Measurements from ENCODE around the gene GALNTL6. TPM values are rescaled to one million over a fixed set of nuclear protein-coding genes. Genes with fewer than 3 reads are reported as not detected.

Gene GALNTL6
- polyA plus RNA-seq, 1 donor from 2014 or later: 14.9 TPM

DNA sequence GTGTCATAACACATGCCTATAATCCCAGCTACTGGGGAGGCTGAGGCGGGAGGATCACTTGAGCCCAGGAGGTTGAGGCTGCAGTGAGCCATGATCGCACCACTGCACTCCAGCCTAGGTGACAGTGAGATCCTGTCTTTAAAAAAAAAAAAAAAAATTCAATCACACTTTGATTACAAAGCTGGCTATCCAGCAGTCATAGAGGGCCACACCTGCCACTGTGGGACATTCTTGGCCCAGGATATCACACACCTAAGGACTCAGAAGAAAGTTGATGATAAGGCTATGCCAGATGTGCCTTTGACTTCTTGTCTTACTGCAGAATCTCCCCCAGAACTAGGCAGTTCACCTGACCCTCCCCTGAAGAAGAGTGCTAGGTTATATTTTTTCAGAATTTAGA is 1232.9 kb downstream of the GALNTL6 start:
- no peak overlapping the region for H3K4me3 ChIP-seq (ENCODE audit: low read length)
- H3K27ac ChIP-seq (ENCODE audit: low read length): no peak overlapping the region
- H3K9ac ChIP-seq (ENCODE audit: low read length): no peak overlapping the region
- H3K79me2 ChIP-seq (replicated peaks; ENCODE audit: insufficient read depth, low read length): no peaks in the 10 kb centered on the region
- no peaks in the 10 kb centered on the region for H3F3A ChIP-seq (ENCODE audit: insufficient read depth, low read length, poor library complexity, severe bottlenecking)
- H3K9me2 ChIP-seq (ENCODE audit: insufficient read depth, low read length): no peaks in the 10 kb centered on the region
- no peak overlapping the region for H2AFZ ChIP-seq (ENCODE audit: low read depth, low read length)
- H3K9me3 ChIP-seq (ENCODE audit: low read length): no peaks in the 10 kb centered on the region
- no peak overlapping the region for H3K4me2 ChIP-seq (ENCODE audit: low read length)
- no peaks in the 10 kb centered on the region for H3K36me3 ChIP-seq (ENCODE audit: insufficient read depth, low read length)
- H3K27me3 ChIP-seq (ENCODE audit: insufficient read depth, low read depth, low read length): no peaks in the 10 kb centered on the region
- no peaks in the 10 kb centered on the region for H4K20me1 ChIP-seq (ENCODE audit: insufficient read depth)
- TF ChIP-seq MXI1 (conservative IDR thresholded peaks at IDR 0.05; ENCODE audit: poor library complexity, severe bottlenecking) (no peak), TAF1 (IDR thresholded peaks at IDR 0.05; ENCODE audit: low read depth) (no peak), EP300 (conservative IDR thresholded peaks at IDR 0.05; ENCODE audit: poor library complexity, severe bottlenecking) (no peak), SMC3 (conservative IDR thresholded peaks at IDR 0.05; ENCODE audit: poor library complexity) (no peak), EZH2 (IDR thresholded peaks at IDR 0.05; ENCODE audit: borderline replicate concordance, insufficient read depth, low read length, poor library complexity, severe bottlenecking) (no peak)
- TF ChIP-seq, protein P1, sequence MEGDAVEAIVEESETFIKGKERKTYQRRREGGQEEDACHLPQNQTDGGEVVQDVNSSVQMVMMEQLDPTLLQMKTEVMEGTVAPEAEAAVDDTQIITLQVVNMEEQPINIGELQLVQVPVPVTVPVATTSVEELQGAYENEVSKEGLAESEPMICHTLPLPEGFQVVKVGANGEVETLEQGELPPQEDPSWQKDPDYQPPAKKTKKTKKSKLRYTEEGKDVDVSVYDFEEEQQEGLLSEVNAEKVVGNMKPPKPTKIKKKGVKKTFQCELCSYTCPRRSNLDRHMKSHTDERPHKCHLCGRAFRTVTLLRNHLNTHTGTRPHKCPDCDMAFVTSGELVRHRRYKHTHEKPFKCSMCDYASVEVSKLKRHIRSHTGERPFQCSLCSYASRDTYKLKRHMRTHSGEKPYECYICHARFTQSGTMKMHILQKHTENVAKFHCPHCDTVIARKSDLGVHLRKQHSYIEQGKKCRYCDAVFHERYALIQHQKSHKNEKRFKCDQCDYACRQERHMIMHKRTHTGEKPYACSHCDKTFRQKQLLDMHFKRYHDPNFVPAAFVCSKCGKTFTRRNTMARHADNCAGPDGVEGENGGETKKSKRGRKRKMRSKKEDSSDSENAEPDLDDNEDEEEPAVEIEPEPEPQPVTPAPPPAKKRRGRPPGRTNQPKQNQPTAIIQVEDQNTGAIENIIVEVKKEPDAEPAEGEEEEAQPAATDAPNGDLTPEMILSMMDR (IDR thresholded peaks at IDR 0.05; ENCODE audit: poor library complexity, severe bottlenecking): no peak

DNA sequence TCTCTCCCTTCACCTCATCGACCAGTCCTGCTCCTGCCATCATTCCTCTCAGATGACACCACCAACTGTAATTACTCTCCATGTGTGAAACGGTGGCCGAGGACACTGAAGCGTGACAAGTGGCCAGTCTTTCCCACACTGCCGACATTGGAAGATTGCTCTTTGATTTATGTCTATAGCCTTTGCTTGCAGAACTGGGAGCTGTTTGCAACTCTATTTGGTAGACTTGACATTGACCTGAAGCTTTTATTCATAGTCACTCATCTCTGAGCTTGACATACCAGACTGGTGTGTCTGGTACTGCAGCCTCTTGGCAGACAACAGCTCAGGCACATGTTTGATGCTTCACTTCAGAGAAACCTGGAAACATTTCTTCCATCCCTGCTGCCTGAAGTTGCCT is 1233.6 kb downstream of the GALNTL6 start:
- Histone ChIP-seq H3K4me2 (ENCODE audit: low read length) (no peak overlapping the region), H3K27me3 (ENCODE audit: insufficient read depth, low read depth, low read length) (no peaks in the 10 kb centered on the region), H4K20me1 (ENCODE audit: insufficient read depth) (no peaks in the 10 kb centered on the region), H2AFZ (ENCODE audit: low read depth, low read length) (no peak overlapping the region), H3K9ac (ENCODE audit: low read length) (no peak overlapping the region), H3F3A (ENCODE audit: insufficient read depth, low read length, poor library complexity, severe bottlenecking) (no peaks in the 10 kb centered on the region), H3K36me3 (ENCODE audit: insufficient read depth, low read length) (no peaks in the 10 kb centered on the region), H3K79me2 (replicated peaks; ENCODE audit: insufficient read depth, low read length) (no peaks in the 10 kb centered on the region), H3K9me2 (ENCODE audit: insufficient read depth, low read length) (no peaks in the 10 kb centered on the region), H3K9me3 (ENCODE audit: low read length) (no peaks in the 10 kb centered on the region), H3K27ac (ENCODE audit: low read length) (no peak overlapping the region), H3K4me3 (ENCODE audit: low read length) (no peak overlapping the region)
- TF ChIP-seq POLR2AphosphoS5 (IDR thresholded peaks at IDR 0.05) (no peak), RAD21 (conservative IDR thresholded peaks at IDR 0.05) (no peak)

DNA sequence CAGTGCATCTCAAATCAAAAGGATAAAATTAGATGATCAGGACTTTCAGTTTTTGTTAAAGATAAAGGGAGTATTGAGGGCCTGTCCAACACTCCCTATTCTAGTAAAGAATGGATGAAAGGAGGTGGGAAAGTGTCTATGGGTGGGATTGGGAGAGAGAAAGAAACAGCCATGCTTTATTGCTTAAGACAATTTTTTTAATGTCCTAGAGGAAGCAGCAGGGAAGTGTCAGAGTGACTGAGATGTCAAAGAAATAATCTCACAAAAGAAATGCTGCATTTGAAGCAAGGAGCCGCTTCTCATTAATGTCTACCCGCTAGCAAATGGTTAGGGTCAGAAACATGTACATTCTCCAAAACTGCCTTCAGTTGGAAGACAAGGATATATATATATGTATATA is 1238.0 kb downstream of the GALNTL6 start:
- peak overlapping the region; percentile 52 for H3K27ac ChIP-seq (ENCODE audit: low read length)
- H3K4me2 ChIP-seq (ENCODE audit: low read length): no peak overlapping the region
- H3K27me3 ChIP-seq (ENCODE audit: insufficient read depth, low read depth, low read length): no peaks in the 10 kb centered on the region
- H3K4me3 ChIP-seq (ENCODE audit: low read length): peak overlapping the region; percentile 28
- no peaks in the 10 kb centered on the region for H3K9me3 ChIP-seq (ENCODE audit: low read length)
- no peaks in the 10 kb centered on the region for H3K9me2 ChIP-seq (ENCODE audit: insufficient read depth, low read length)
- no peaks in the 10 kb centered on the region for H3K79me2 ChIP-seq (replicated peaks; ENCODE audit: insufficient read depth, low read length)
- H4K20me1 ChIP-seq (ENCODE audit: insufficient read depth): no peaks in the 10 kb centered on the region
- H3K9ac ChIP-seq (ENCODE audit: low read length): no peak overlapping the region
- H3F3A ChIP-seq (ENCODE audit: insufficient read depth, low read length, poor library complexity, severe bottlenecking): no peaks in the 10 kb centered on the region
- H3K36me3 ChIP-seq (ENCODE audit: insufficient read depth, low read length): no peaks in the 10 kb centered on the region
- no peak for TF ChIP-seq TAF1 (IDR thresholded peaks at IDR 0.05; ENCODE audit: low read depth)
- no peak for TF ChIP-seq MXI1 (conservative IDR thresholded peaks at IDR 0.05; ENCODE audit: poor library complexity, severe bottlenecking)
- TF ChIP-seq, protein P2, sequence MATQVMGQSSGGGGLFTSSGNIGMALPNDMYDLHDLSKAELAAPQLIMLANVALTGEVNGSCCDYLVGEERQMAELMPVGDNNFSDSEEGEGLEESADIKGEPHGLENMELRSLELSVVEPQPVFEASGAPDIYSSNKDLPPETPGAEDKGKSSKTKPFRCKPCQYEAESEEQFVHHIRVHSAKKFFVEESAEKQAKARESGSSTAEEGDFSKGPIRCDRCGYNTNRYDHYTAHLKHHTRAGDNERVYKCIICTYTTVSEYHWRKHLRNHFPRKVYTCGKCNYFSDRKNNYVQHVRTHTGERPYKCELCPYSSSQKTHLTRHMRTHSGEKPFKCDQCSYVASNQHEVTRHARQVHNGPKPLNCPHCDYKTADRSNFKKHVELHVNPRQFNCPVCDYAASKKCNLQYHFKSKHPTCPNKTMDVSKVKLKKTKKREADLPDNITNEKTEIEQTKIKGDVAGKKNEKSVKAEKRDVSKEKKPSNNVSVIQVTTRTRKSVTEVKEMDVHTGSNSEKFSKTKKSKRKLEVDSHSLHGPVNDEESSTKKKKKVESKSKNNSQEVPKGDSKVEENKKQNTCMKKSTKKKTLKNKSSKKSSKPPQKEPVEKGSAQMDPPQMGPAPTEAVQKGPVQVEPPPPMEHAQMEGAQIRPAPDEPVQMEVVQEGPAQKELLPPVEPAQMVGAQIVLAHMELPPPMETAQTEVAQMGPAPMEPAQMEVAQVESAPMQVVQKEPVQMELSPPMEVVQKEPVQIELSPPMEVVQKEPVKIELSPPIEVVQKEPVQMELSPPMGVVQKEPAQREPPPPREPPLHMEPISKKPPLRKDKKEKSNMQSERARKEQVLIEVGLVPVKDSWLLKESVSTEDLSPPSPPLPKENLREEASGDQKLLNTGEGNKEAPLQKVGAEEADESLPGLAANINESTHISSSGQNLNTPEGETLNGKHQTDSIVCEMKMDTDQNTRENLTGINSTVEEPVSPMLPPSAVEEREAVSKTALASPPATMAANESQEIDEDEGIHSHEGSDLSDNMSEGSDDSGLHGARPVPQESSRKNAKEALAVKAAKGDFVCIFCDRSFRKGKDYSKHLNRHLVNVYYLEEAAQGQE (IDR thresholded peaks at IDR 0.05; ENCODE audit: borderline replicate concordance): no peak
- TF ChIP-seq, protein P1 (IDR thresholded peaks at IDR 0.05; ENCODE audit: poor library complexity, severe bottlenecking): no peak
- TF ChIP-seq SMC3 (conservative IDR thresholded peaks at IDR 0.05; ENCODE audit: poor library complexity): no peak
- TF ChIP-seq RAD21 (conservative IDR thresholded peaks at IDR 0.05): no peak
- no peak for TF ChIP-seq EZH2 (IDR thresholded peaks at IDR 0.05; ENCODE audit: borderline replicate concordance, insufficient read depth, low read length, poor library complexity, severe bottlenecking)
- TF ChIP-seq EP300 (conservative IDR thresholded peaks at IDR 0.05; ENCODE audit: poor library complexity, severe bottlenecking): peak; percentile 51
- no peak overlapping the region for H2AFZ ChIP-seq (ENCODE audit: low read depth, low read length)
